Mesothelial cell of epicardium (in vitro differentiated cells): ENCODE results near the gene PFKFB2. TPM values are rescaled to one million over a fixed set of nuclear protein-coding genes. Genes with fewer than 3 reads are reported as not detected.

ENCODE experiments used
- DNase-seq, 2 experiments: peaks; one replicate each; pipeline ENCODE4 v3.0.0; 2021; ENCODE audit warnings: low spot score in 2 of 2; ENCODE audit not compliant: unreplicated experiment in 2 of 2
- H3K27ac Mint-ChIP-seq: 2 replicates; pipeline ENCODE4 v1.8.0; 2021; ENCODE audit warnings: mixed read lengths
- H3K27me3 Mint-ChIP-seq: 2 replicates; pipeline ENCODE4 v1.8.0; 2021; ENCODE audit warnings: low read depth, mixed read lengths
- H3K36me3 Mint-ChIP-seq: 2 replicates; pipeline ENCODE4 v1.8.0; 2021; ENCODE audit warnings: mixed read lengths
- H3K4me1 Mint-ChIP-seq: 2 replicates; pipeline ENCODE4 v1.8.0; 2021; ENCODE audit warnings: mixed read lengths
- H3K4me3 Mint-ChIP-seq: 2 replicates; pipeline ENCODE4 v1.8.0; 2021; ENCODE audit warnings: mild to moderate bottlenecking, moderate library complexity, mixed read lengths
- H3K9me3 Mint-ChIP-seq: 2 replicates; pipeline ENCODE4 v1.8.0; 2021; ENCODE audit warnings: mixed read lengths
- total RNA-seq: library from RNA; stranded (reverse); gene quantifications from 3 replicates; pipeline ENCODE4 v1.2.1, GENCODE V29; 2021
- TF ChIP-seq, protein P1 (sequence below): fragments of 200-600 bp; sonication (generic); IDR thresholded peaks from one replicate; pipeline ENCODE4 v1.5.0; 2021; ENCODE audit warnings: antibody characterized with exemption; ENCODE audit not compliant: unreplicated experiment

Gene PFKFB2
- total RNA-seq, 1 donor from 2014 or later: 12.7 TPM

DNA sequence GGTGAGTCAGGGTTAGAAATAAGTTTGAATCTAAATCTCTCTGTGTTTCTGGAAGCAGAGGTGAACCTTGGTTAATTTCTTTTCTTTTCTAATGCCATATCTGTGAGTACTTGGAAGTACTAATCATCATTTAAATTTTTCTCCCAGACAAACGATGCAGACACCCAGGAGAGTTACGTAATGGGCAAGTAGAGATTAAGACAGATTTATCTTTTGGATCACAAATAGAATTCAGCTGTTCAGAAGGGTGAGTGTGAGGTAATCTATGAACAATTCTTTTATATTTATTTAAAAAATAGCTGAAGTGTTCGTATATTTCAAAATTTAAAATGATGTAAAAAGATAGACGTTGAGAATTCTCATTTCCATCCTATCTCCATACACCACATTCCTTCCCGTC, 62.2 kb downstream of the PFKFB2 start:
- Mint-ChIP-seq H3K36me3 (no peaks in the 10 kb centered on the region), H3K4me3 (no peak overlapping the region), H3K27ac (no peak overlapping the region), H3K9me3 (no peaks in the 10 kb centered on the region), H3K4me1 (peaks cover 19% of the 10 kb centered on the region), H3K27me3 (no peaks in the 10 kb centered on the region)
- DNase-seq: no peak
- TF ChIP-seq, protein P1, sequence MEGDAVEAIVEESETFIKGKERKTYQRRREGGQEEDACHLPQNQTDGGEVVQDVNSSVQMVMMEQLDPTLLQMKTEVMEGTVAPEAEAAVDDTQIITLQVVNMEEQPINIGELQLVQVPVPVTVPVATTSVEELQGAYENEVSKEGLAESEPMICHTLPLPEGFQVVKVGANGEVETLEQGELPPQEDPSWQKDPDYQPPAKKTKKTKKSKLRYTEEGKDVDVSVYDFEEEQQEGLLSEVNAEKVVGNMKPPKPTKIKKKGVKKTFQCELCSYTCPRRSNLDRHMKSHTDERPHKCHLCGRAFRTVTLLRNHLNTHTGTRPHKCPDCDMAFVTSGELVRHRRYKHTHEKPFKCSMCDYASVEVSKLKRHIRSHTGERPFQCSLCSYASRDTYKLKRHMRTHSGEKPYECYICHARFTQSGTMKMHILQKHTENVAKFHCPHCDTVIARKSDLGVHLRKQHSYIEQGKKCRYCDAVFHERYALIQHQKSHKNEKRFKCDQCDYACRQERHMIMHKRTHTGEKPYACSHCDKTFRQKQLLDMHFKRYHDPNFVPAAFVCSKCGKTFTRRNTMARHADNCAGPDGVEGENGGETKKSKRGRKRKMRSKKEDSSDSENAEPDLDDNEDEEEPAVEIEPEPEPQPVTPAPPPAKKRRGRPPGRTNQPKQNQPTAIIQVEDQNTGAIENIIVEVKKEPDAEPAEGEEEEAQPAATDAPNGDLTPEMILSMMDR: no peak

DNA sequence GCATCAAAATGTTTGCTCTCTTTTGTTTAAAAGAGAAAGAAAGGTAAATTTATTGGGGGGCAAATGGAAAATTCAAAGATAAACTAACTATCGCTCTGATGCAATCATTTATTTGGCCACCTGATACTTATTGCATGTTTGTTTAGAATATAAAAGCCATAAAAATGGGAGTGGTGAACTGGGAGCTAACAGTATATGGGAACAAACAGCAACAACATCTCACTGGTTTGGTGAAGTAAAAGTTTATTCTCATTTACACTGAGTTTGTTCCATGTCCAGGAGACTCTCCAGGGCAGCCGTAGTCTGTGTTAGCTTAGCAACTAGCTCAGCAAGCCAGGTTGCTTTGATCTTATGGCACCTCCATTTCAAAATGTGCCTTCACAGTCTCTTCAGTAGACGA, 71.3 kb downstream of the PFKFB2 start:
- H3K27me3 Mint-ChIP-seq: no peaks in the 10 kb centered on the region
- peaks cover 17% of the 10 kb centered on the region for H3K9me3 Mint-ChIP-seq
- H3K36me3 Mint-ChIP-seq: peaks cover 7% of the 10 kb centered on the region
- no peaks in the 10 kb centered on the region for H3K4me1 Mint-ChIP-seq
- DNase-seq: no peak
- H3K4me3 Mint-ChIP-seq: no peak overlapping the region
- no peak overlapping the region for H3K27ac Mint-ChIP-seq
- TF ChIP-seq, protein P1: no peak

DNA sequence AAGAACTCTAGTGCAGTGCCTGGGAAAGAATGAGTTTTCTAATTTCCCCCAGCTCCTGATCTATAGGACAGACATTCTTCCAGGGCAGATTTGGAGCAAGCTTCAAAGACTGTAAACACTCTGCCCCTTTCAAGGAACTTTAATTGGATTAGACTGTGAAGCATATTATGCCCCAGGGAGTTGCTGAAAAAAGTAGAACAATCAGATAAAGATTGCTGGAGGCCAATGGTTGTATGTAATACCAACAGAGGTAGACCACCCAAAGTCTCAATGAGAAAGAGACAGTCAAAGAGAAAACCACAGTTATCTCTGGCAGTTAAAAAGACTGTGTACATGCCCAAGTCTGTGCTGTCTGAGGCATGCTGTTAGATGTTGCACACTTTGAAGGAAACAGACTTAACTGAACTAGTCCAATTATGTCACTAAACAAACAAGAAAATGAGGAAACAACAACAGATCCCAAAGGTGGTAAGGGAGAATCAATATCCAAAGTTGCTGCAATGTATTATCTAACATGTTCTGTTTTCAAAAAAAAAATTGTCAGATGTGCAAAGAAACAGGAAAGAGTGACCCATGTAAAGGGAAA, 75.4 kb downstream of the PFKFB2 start:
- Mint-ChIP-seq H3K36me3 (peaks cover 10% of the 10 kb centered on the region), H3K4me3 (no peak overlapping the region), H3K4me1 (no peaks in the 10 kb centered on the region), H3K9me3 (peaks cover 33% of the 10 kb centered on the region), H3K27me3 (no peaks in the 10 kb centered on the region), H3K27ac (no peak overlapping the region)
- TF ChIP-seq, protein P1: no peak
- DNase-seq: no peak

DNA sequence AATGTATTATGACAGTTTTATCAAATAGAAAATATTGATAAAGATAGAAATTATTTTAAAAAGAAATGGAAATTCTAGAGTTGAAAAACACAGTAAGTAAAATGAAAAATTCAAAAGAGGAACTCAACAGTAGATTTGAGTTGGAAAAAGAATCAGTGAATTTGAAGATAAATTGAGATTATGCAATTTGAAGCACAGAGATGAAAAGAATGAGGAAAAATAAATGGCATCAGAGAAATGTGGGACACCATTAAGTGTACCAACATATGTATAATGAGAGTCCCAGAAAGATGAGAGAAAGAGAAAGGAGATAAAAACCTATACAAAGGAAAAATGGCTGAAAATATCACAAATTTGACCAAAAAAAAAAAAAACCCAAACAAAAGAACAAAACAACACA, 76.0 kb downstream of the PFKFB2 start:
- H3K4me1 Mint-ChIP-seq: no peaks in the 10 kb centered on the region
- H3K36me3 Mint-ChIP-seq: peaks cover 10% of the 10 kb centered on the region
- no peaks in the 10 kb centered on the region for H3K27me3 Mint-ChIP-seq
- TF ChIP-seq, protein P1: no peak
- no peak overlapping the region for H3K4me3 Mint-ChIP-seq
- no peak for DNase-seq
- H3K9me3 Mint-ChIP-seq: peaks cover 33% of the 10 kb centered on the region
- no peak overlapping the region for H3K27ac Mint-ChIP-seq

Other genes with a start within 250 kb of the PFKFB2 start
- gene IL20, start 187.7 kb upstream of the PFKFB2 start, total RNA-seq: not detected in 3 replicates
- gene IL24, start 155.8 kb upstream of the PFKFB2 start, total RNA-seq: not detected in 3 replicates
- gene FCMR, start 131.3 kb upstream of the PFKFB2 start, total RNA-seq: not detected in 3 replicates
- not detected in 3 replicates for gene PIGR, start 106.8 kb upstream of the PFKFB2 start, total RNA-seq
- not detected in 3 replicates for gene FCAMR, start 82.8 kb upstream of the PFKFB2 start, total RNA-seq
- 0.44 to 0.67 TPM (median 0.57 TPM) in 3 replicates for gene C1orf116, start 20.5 kb upstream of the PFKFB2 start, total RNA-seq
- gene YOD1, start 2.1 kb upstream of the PFKFB2 start, total RNA-seq: 9.6 to 10.3 TPM (median 10.1 TPM) in 3 replicates
- gene C4BPB, start 35.6 kb downstream of the PFKFB2 start, total RNA-seq: 0.47 to 0.78 TPM in 2 of 3 replicates, not detected in the other
- 0.09 to 0.20 TPM (median 0.16 TPM) in 3 replicates for gene C4BPA, start 51.0 kb downstream of the PFKFB2 start, total RNA-seq